OCI-LY3 (cell line): ENCODE data around the gene ITGA2.

Experiments
- CTCF ChIP-seq: fragments of 200-600, 300-600 bp; sonication (generic); IDR thresholded peaks from 2 replicates; pipeline ENCODE4 v1.5.1; 2014; ENCODE audit warnings: antibody characterized with exemption, low read length, low read depth
- EZH2phosphoT487 ChIP-seq: fragments of 200-600 bp; shearing (Covaris generic); IDR thresholded peaks from 2 replicates; pipeline ENCODE4 v1.6.1; 2018; ENCODE audit warnings: antibody characterized with exemption, mixed run types, low read depth

GRCh38 chr5:52981507-52981906, 7.6 kb upstream of the ITGA2 start:
- TF ChIP-seq CTCF: no peak
- no peak for TF ChIP-seq EZH2phosphoT487
